DND-41 (cell line): ENCODE measurements around the gene CXorf38.

Experiments
- EZH2 ChIP-seq: IDR thresholded peaks from 3 replicates; pipeline ENCODE4 v1.6.1; 2012; ENCODE audit warnings: borderline replicate concordance, low read depth, mild to moderate bottlenecking, moderate library complexity, low read length, inconsistent platforms; ENCODE audit not compliant: severe bottlenecking
- TF ChIP-seq, protein P1 (sequence below): IDR thresholded peaks from 2 replicates; pipeline ENCODE4 v1.5.1; 2012; ENCODE audit warnings: borderline replicate concordance, low read length, moderate library complexity, mild to moderate bottlenecking; ENCODE audit not compliant: poor library complexity, severe bottlenecking; ENCODE audit errors: extremely low read depth

DNA sequence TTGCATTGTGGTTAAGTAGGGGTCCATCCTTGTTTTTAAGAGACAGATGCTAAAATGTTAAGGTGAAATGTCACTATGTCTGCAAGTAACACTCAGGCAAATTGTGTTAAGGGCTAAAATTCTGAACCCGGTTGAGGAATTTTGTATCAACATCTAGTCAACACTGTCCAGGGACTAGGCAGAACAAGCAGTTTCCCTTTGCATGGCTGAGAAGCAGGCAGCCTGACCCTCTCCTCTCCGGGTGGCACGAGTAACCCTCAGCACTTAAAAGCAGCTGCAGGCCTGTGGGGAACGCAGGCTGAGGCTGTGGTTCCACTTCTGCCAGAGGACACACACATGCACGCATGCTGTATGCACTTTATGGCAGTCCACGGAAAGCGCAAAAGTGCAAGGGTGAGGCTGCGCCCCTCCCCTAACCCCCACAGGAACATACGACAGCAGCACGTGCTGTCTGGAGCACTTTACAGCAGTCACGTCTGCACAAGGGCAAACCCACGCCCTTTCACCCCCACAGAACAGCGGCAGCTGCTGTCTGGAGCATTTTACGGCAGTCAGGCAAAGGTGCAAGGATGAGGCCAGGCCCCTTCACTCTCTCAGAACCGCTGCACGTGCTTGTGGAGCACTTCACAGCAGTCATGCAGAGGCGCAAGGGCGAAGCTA, 24.8 kb downstream of the CXorf38 start:
- TF ChIP-seq, protein P1, sequence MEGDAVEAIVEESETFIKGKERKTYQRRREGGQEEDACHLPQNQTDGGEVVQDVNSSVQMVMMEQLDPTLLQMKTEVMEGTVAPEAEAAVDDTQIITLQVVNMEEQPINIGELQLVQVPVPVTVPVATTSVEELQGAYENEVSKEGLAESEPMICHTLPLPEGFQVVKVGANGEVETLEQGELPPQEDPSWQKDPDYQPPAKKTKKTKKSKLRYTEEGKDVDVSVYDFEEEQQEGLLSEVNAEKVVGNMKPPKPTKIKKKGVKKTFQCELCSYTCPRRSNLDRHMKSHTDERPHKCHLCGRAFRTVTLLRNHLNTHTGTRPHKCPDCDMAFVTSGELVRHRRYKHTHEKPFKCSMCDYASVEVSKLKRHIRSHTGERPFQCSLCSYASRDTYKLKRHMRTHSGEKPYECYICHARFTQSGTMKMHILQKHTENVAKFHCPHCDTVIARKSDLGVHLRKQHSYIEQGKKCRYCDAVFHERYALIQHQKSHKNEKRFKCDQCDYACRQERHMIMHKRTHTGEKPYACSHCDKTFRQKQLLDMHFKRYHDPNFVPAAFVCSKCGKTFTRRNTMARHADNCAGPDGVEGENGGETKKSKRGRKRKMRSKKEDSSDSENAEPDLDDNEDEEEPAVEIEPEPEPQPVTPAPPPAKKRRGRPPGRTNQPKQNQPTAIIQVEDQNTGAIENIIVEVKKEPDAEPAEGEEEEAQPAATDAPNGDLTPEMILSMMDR: no peak
- no peak for TF ChIP-seq EZH2
